Prostate gland (tissue), 2 donors: ENCODE data around the gene ATRN. TPM values are rescaled to one million over a fixed set of nuclear protein-coding genes. Genes with fewer than 3 reads are reported as not detected.

Experiments used
- DNase-seq: peaks from one replicate; pipeline ENCODE4 v3.0.0-alpha.2; 2019; ENCODE audit warnings: low spot score
- H3K27ac ChIP-seq, 2 donors: fragments of 200-600 bp; sonication (generic); 2 replicates each; pipeline ENCODE4 v1.5.1; 2017 to 2019
- H3K27me3 ChIP-seq: fragments of 200-600 bp; sonication (generic); replicated peaks from 2 replicates; pipeline ENCODE4 v1.5.1; 2019; ENCODE audit not compliant: insufficient read depth
- H3K36me3 ChIP-seq, 2 donors: fragments of 200-600 bp; sonication (generic); 1 replicate in 1 of 2; 2 replicates in 1 of 2; pipeline versions ENCODE4 v1.5.1 to v1.8.1; 2017 to 2019
- H3K4me1 ChIP-seq: fragments of 200-600 bp; sonication (generic); replicated peaks from 2 replicates; pipeline ENCODE4 v1.5.1; 2019
- H3K4me3 ChIP-seq, 2 donors: fragments of 200-600 bp; sonication (generic); 2 replicates each; pipeline ENCODE4 v1.5.1; 2017 to 2019
- H3K9me3 ChIP-seq: fragments of 200-600 bp; sonication (generic); 2 replicates; pipeline ENCODE4 v1.5.1; 2017
- CTCF ChIP-seq, 4 experiments: fragments of 200-600 bp in 2 of 4; fragments of 450-650 bp in 2 of 4; sonication (generic) in 2 of 4; IDR thresholded peaks; 1 replicate in 3 of 4; 2 replicates in 1 of 4; pipeline ENCODE4 v1.5.1; 2016 to 2019; ENCODE audit warnings: antibody characterized with exemption in 4 of 4, mild to moderate bottlenecking in 2 of 4, moderate library complexity in 2 of 4
- POLR2A ChIP-seq: fragments of 450-650 bp; IDR thresholded peaks from one replicate; pipeline ENCODE4 v1.6.1; 2016; ENCODE audit warnings: antibody characterized with exemption, mild to moderate bottlenecking
- POLR2AphosphoS5 ChIP-seq: sonication (generic); formaldehyde crosslinking; IDR thresholded peaks from one replicate; pipeline ENCODE4 v1.6.1; 2017; ENCODE audit warnings: antibody characterized with exemption
- WGBS: methylation state at CpG from one replicate; pipeline ENCODE4 v1.1.5; 2018; 5-methylcytosine and 5-hydroxymethylcytosine counted together
- intact Hi-C: fragments of 100-400 bp; cut with DNase I; formaldehyde crosslinking; loops from one replicate; pipeline ENCODE4 v1.14.2; 2022
- total RNA-seq, 2 donors: library from RNA; depleted of rRNA; stranded (reverse); fragments of >200 nt; gene quantifications; one replicate each; pipeline ENCODE4 v1.1.0, GENCODE V29; 2016

Gene ATRN
- total RNA-seq, 2 donors from 2014 or later, result 34.6 to 38.1 TPM

- H3K27me3 ChIP-seq, result peaks cover 25% of the 10 kb centered on the region
- H3K4me3 ChIP-seq, result no peak overlapping the region
- H3K36me3 ChIP-seq, result no peaks in the 10 kb centered on the region
- WGBS, result 56% methylated on average over 19 of the region's 23 CpGs
- no peaks in the 10 kb centered on the region for H3K4me1 ChIP-seq
- intact Hi-C loops, result loop anchor here (10.0 kb wide), 1 partner anchor 173 kb away; the partner anchor contains the start of gene MAVS
- TF ChIP-seq POLR2AphosphoS5 (no peak), CTCF (IDR thresholded peaks at IDR 0.05) (no peak), POLR2A (no peak)
- no peak for DNase-seq
- H3K9me3 ChIP-seq, result no peaks in the 10 kb centered on the region
- H3K27ac ChIP-seq, result no peak overlapping the region
Observed at GRCh38 chr20:3671986-3672546, 201.2 kb downstream of the ATRN start.

GRCh38 chr20:3672547-3673171, 201.8 kb downstream of the ATRN start:
- Histone ChIP-seq H3K9me3 (no peaks in the 10 kb centered on the region), H3K27me3 (peaks cover 28% of the 10 kb centered on the region), H3K36me3 (no peaks in the 10 kb centered on the region), H3K27ac (no peak overlapping the region), H3K4me3 (no peak overlapping the region), H3K4me1 (no peaks in the 10 kb centered on the region)
- intact Hi-C loops, result loop anchor here (10.0 kb wide), 1 partner anchor 172 kb away; the partner anchor contains the start of gene MAVS
- 30% methylated on average over 37 of the region's 58 CpGs for WGBS
- DNase-seq, result no peak
- no peak for TF ChIP-seq POLR2A
- TF ChIP-seq POLR2AphosphoS5, result no peak

GRCh38 chr20:3673221-3674070, 202.6 kb downstream of the ATRN start:
- WGBS, result 61% methylated on average over 73 of the region's 90 CpGs
- intact Hi-C loops, result loop anchor here (10.0 kb wide), 1 partner anchor 171 kb away; the partner anchor contains the start of gene MAVS

GRCh38 chr20:3674447-3674846, 203.6 kb downstream of the ATRN start:
- no peak for DNase-seq
- TF ChIP-seq CTCF (IDR thresholded peaks at IDR 0.05) (no peak), POLR2A (no peak), POLR2AphosphoS5 (no peak)
- intact Hi-C loops, result loop anchor here (10.0 kb wide), 1 partner anchor 170 kb away; the partner anchor contains the start of gene MAVS
- Histone ChIP-seq H3K36me3 (no peaks in the 10 kb centered on the region), H3K4me1 (no peaks in the 10 kb centered on the region), H3K27ac (no peak overlapping the region), H3K27me3 (peaks cover 28% of the 10 kb centered on the region), H3K4me3 (no peak overlapping the region), H3K9me3 (no peaks in the 10 kb centered on the region)
- 60% methylated on average over 10 of the region's 10 CpGs for WGBS

More at GRCh38 chr20:3673221-3674070, 202.6 kb downstream of the ATRN start:
- Histone ChIP-seq H3K27me3 (peaks cover 28% of the 10 kb centered on the region), H3K4me3 (no peak overlapping the region), H3K9me3 (no peaks in the 10 kb centered on the region), H3K27ac (no peak overlapping the region), H3K4me1 (no peaks in the 10 kb centered on the region), H3K36me3 (no peaks in the 10 kb centered on the region)
- DNase-seq, result no peak
- TF ChIP-seq CTCF (IDR thresholded peaks at IDR 0.05) (no peak), POLR2A (no peak), POLR2AphosphoS5 (no peak)
